Colonic mucosa (tissue), 4 donors: Measurements from ENCODE around the gene ESCO1. TPM values are rescaled to one million over a fixed set of nuclear protein-coding genes. Genes with fewer than 3 reads are reported as not detected.
"Not testable (repeated sequence)": the region's sequence is repeated elsewhere in the genome, so short reads cannot be mapped to it uniquely, and the experiment has no call there.

Experiments used
- DNase-seq: peaks from one replicate; pipeline ENCODE4 v3.0.0-alpha.2; 2020
- H3K27ac ChIP-seq: fragments of 200-600 bp; one replicate; pipeline ENCODE4 v1.8.0; 2021
- H3K27me3 ChIP-seq: fragments of 200-600 bp; one replicate; pipeline ENCODE4 v1.8.0; 2021
- H3K36me3 ChIP-seq: fragments of 200-600 bp; one replicate; pipeline ENCODE4 v1.8.0; 2021
- H3K4me1 ChIP-seq: fragments of 200-600 bp; one replicate; pipeline ENCODE4 v1.8.0; 2021; ENCODE audit warnings: mild to moderate bottlenecking
- H3K4me3 ChIP-seq: fragments of 200-600 bp; one replicate; pipeline ENCODE4 v1.8.0; 2021
- H3K9ac ChIP-seq, 2 donors: one replicate each; pipeline ENCODE4 v1.7.0; 2013; ENCODE audit warnings: control low read depth in 2 of 2, low read depth in 2 of 2, low read length in 2 of 2
- H3K9me3 ChIP-seq: fragments of 200-600 bp; one replicate; pipeline ENCODE4 v1.8.0; 2021
- intact Hi-C: fragments of 100-400 bp; cut with DNase I; formaldehyde crosslinking; loops from one replicate; pipeline ENCODE4 v1.14.1; 2022
- total RNA-seq, 2 donors: library from RNA; stranded (reverse); fragmentation: NEBNext Ultra II Directional in 1 of 2; extraction: Animal tissue kit (Norgen Biotek cat#: 25700) in 1 of 2; gene quantifications; one replicate each; pipeline ENCODE4 v1.2.1, GENCODE V29; 2021
- TF ChIP-seq, protein P1 (sequence below): fragments of 200-600 bp; IDR thresholded peaks from one replicate; pipeline ENCODE4 v1.8.0; 2022; ENCODE audit warnings: antibody characterized with exemption, mild to moderate bottlenecking
- donor health status: healthy.
- donor health status: DM: no; HTN: no; CAD: no.
- donor health status: DM: no; HTN: no; CAD: no.

Gene ESCO1
- total RNA-seq, result 10 to 100 TPM; 11.7 to 17.7 TPM

GRCh38 chr18:21600526-21601410, at the start of gene ESCO1:
Gene ESCO1 (minus strand): TSS chr18:21600704. CDS start chr18:21574843, 25,861 bp downstream.
- Histone ChIP-seq H3K9me3 (no peaks in the 10 kb centered on the region), H3K27me3 (no peaks in the 10 kb centered on the region), H3K27ac (peak within 1 kb of the TSS; percentile 99), H3K4me3 (peak within 1 kb of the TSS; percentile 89), H3K36me3 (no peaks in the 10 kb centered on the region), H3K4me1 (no peaks in the 10 kb centered on the region), H3K9ac (peak within 1 kb of the TSS; percentile 93 to 95)
- TF ChIP-seq, protein P1, sequence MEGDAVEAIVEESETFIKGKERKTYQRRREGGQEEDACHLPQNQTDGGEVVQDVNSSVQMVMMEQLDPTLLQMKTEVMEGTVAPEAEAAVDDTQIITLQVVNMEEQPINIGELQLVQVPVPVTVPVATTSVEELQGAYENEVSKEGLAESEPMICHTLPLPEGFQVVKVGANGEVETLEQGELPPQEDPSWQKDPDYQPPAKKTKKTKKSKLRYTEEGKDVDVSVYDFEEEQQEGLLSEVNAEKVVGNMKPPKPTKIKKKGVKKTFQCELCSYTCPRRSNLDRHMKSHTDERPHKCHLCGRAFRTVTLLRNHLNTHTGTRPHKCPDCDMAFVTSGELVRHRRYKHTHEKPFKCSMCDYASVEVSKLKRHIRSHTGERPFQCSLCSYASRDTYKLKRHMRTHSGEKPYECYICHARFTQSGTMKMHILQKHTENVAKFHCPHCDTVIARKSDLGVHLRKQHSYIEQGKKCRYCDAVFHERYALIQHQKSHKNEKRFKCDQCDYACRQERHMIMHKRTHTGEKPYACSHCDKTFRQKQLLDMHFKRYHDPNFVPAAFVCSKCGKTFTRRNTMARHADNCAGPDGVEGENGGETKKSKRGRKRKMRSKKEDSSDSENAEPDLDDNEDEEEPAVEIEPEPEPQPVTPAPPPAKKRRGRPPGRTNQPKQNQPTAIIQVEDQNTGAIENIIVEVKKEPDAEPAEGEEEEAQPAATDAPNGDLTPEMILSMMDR, result peak; percentile 98
- intact Hi-C loops, result no loop called here
- peak; percentile 93 for DNase-seq

GRCh38 chr18:21640375-21640774, 39.9 kb upstream of the ESCO1 start:
- H3K27ac ChIP-seq, H3K4me3 ChIP-seq, H3K4me1 ChIP-seq, H3K9me3 ChIP-seq, H3K36me3 ChIP-seq, H3K27me3 ChIP-seq, H3K9ac ChIP-seq, intact Hi-C loops, DNase-seq: not testable (repeated sequence)

- DNase-seq, result no peak
- Histone ChIP-seq H3K4me1 (no peaks in the 10 kb centered on the region), H3K4me3 (no peak overlapping the region), H3K9me3 (no peaks in the 10 kb centered on the region), H3K36me3 (no peaks in the 10 kb centered on the region), H3K27ac (no peak overlapping the region), H3K27me3 (no peaks in the 10 kb centered on the region), H3K9ac (no peak overlapping the region)
- intact Hi-C loops, result no loop called here
- TF ChIP-seq, protein P1, result no peak
Observed at GRCh38 chr18:21638822-21639221, 38.3 kb upstream of the ESCO1 start.

DNA sequence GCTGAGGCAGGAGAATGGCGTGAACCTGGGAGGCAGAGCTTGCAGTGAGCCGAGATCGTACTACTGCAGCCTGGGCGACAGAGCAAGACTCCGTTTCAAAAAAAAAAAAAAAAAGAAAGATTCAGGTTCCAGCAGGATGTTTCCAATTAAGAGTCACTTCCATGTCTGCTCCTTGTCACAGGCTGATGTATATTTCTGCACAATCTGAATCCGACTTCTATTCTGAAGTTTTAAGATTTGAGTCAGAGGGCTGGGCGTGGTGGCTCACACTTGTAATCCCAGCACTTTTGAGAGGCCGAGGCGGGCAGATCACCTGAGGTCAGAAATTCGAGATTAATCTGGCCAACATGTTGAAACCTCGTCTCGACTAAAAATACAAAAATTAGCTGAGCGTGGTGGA, 36.3 kb upstream of the ESCO1 start:
- peaks cover under 1% of the 10 kb centered on the region for H3K36me3 ChIP-seq
- DNase-seq, result no peak
- no peak overlapping the region for H3K9ac ChIP-seq
- no peaks in the 10 kb centered on the region for H3K4me1 ChIP-seq
- no peaks in the 10 kb centered on the region for H3K9me3 ChIP-seq
- intact Hi-C loops, result no loop called here
- H3K27me3 ChIP-seq, result no peaks in the 10 kb centered on the region
- TF ChIP-seq, protein P1, result no peak
- no peak overlapping the region for H3K4me3 ChIP-seq
- no peak overlapping the region for H3K27ac ChIP-seq

DNA sequence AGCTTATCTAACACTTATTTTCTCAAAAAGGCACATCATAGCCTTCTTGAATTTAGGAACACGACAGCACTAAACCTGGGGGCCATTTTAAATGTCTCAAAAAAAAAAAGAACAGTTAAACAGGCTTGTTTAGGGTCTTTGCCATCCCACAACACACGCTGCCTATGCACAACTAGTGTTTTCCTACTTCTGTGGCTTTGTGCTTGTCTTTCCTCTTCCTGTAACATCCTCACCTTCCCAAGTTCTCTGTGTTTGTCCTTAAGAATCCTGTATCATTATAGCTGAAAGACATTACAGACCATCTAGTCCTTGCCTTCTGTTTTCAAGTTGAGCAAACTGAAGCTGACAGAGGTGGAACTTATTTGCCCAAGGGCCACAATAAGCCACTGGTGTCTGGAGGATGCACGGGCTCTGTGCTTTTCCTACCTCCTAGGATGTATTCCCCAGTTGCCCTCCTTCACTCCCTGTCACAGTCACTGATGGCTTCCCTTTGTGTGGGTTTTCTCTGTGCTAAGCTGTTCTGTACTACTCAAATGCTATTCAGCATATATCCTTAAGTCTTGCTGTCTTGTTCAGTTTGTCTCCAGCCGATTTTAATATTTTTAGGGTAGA, 34.2 kb upstream of the ESCO1 start:
- no peak overlapping the region for H3K4me3 ChIP-seq
- H3K36me3 ChIP-seq, result peaks cover 6% of the 10 kb centered on the region
- H3K4me1 ChIP-seq, result no peaks in the 10 kb centered on the region
- H3K27ac ChIP-seq, result no peak overlapping the region
- intact Hi-C loops, result no loop called here
- H3K27me3 ChIP-seq, result no peaks in the 10 kb centered on the region
- DNase-seq, result no peak
- TF ChIP-seq, protein P1, result no peak
- no peak overlapping the region for H3K9ac ChIP-seq
- H3K9me3 ChIP-seq, result no peaks in the 10 kb centered on the region

- no peaks in the 10 kb centered on the region for H3K27me3 ChIP-seq
- intact Hi-C loops, result no loop called here
- H3K36me3 ChIP-seq, result peaks cover 6% of the 10 kb centered on the region
- H3K9me3 ChIP-seq, result no peaks in the 10 kb centered on the region
- no peak overlapping the region for H3K4me3 ChIP-seq
- DNase-seq, result no peak
- no peak overlapping the region for H3K9ac ChIP-seq
- no peaks in the 10 kb centered on the region for H3K4me1 ChIP-seq
- TF ChIP-seq, protein P1, result no peak
- H3K27ac ChIP-seq, result no peak overlapping the region
Observed at GRCh38 chr18:21632393-21632792, 31.9 kb upstream of the ESCO1 start.
